ENCODE data around the gene DMPK.
A peak's percentile ranks its signal among the peaks of the same experiment; 100 is the strongest.

GRCh38 chr19:45827459-45828093 is 45.3 kb upstream of the DMPK start:
- TF ChIP-seq SRSF1 (IDR thresholded peaks at IDR 0.05; ENCODE audit: low read depth, low read length) (no peak), ZNF143 (CRISPR knock-in tag; IDR thresholded peaks at IDR 0.05) (no peak), POLR2AphosphoS5 (IDR thresholded peaks at IDR 0.05; ENCODE audit: control insufficient read depth, insufficient read depth, low read depth, low read length) (peak; percentile 5; the same call in 1 of the 2 replicates), L3MBTL2 (IDR thresholded peaks at IDR 0.05) (no peak), ELF1 (tag; IDR thresholded peaks at IDR 0.05) (no peak), ZNF354B (CRISPR knock-in tag; IDR thresholded peaks at IDR 0.05) (no peak), HMBOX1 (IDR thresholded peaks at IDR 0.05) (no peak), HCFC1 (IDR thresholded peaks at IDR 0.05; ENCODE audit: low read depth, low read length) (no peak), SMC3 (conservative IDR thresholded peaks at IDR 0.05; ENCODE audit: insufficient read depth, low read depth, low read length) (no peak), ZNF239 (CRISPR knock-in tag; IDR thresholded peaks at IDR 0.05) (no peak), SFPQ (IDR thresholded peaks at IDR 0.05; ENCODE audit: low read depth, low read length) (no peak)

Measured in K562 (cell line).